HUDEP-2 (cell line): ENCODE data around the gene WDR48.

Experiments used
- DNase-seq, 76 experiments: peaks; one replicate each; lab custom pipeline; 2025; ENCODE audit not compliant: unreplicated experiment in 76 of 76; lab: John Stamatoyannopoulos, UW

WDR48 gene

GRCh38 chr3:39115870-39116269 is 64.1 kb downstream of the WDR48 start:
- DNase-seq, result no peak

- DNase-seq, result peak in 1 of 76 experiments; percentile 7
Observed at GRCh38 chr3:39118079-39118478, 66.3 kb downstream of the WDR48 start.

- no peak for DNase-seq
Observed at GRCh38 chr3:39118931-39119660, 67.3 kb downstream of the WDR48 start.

GRCh38 chr3:39121621-39122020 is 69.8 kb downstream of the WDR48 start:
- no peak for DNase-seq

GRCh38 chr3:39122813-39123212 is 71.0 kb downstream of the WDR48 start:
- no peak for DNase-seq

- no peak for DNase-seq
Observed at GRCh38 chr3:39124876-39125840, 73.3 kb downstream of the WDR48 start.

- DNase-seq, result no peak
Observed at GRCh38 chr3:39125841-39126500, 74.2 kb downstream of the WDR48 start.

- DNase-seq, result peak in 55 of 76 experiments; percentile 4 to 65 (median 37)
Observed at GRCh38 chr3:39126532-39127071, 74.8 kb downstream of the WDR48 start.

GRCh38 chr3:39127269-39127907 is 75.6 kb downstream of the WDR48 start:
- no peak for DNase-seq

- DNase-seq, result no peak
Observed at GRCh38 chr3:39127908-39128304, 76.1 kb downstream of the WDR48 start.

GRCh38 chr3:39128951-39129350 is 77.1 kb downstream of the WDR48 start:
- DNase-seq, result no peak

- DNase-seq, result no peak
Observed at GRCh38 chr3:39130026-39130425, 78.2 kb downstream of the WDR48 start.

- no peak for DNase-seq
Observed at GRCh38 chr3:39130693-39131265, 79.0 kb downstream of the WDR48 start.

GRCh38 chr3:39132096-39133092 is 80.6 kb downstream of the WDR48 start:
- DNase-seq, result no peak

GRCh38 chr3:39133093-39133490 is 81.3 kb downstream of the WDR48 start:
- no peak for DNase-seq

GRCh38 chr3:39133822-39134221 is 82.0 kb downstream of the WDR48 start:
- DNase-seq, result no peak

GRCh38 chr3:39134305-39134704 is 82.5 kb downstream of the WDR48 start:
- no peak for DNase-seq

GRCh38 chr3:39135170-39135805 is 83.5 kb downstream of the WDR48 start:
- no peak for DNase-seq
